ENCODE measurements around the gene MCF2L. TPM values are rescaled to one million over a fixed set of nuclear protein-coding genes. Genes with fewer than 3 reads are reported as not detected.

Gene MCF2L
- total RNA-seq, 2 donors from 2014 or later, result 48.0 to 49.9 TPM

GRCh38 chr13:112974671-112975070, 5.7 kb downstream of the MCF2L start:
- WGBS, 2 experiments (ENCODE audit: insufficient coverage in 1 of 2, insufficient read length in 1 of 2), result 95 to 97% methylated on average over 11 to 13 of the region's 13 CpGs
- H3K36me3 Mint-ChIP-seq (ENCODE audit: low read depth), result peaks cover 3% of the 10 kb centered on the region
- peaks cover 22% of the 10 kb centered on the region for H3K27me3 Mint-ChIP-seq (ENCODE audit: insufficient read depth)

GRCh38 chr13:112975401-112975939, 6.5 kb downstream of the MCF2L start:
- no peak for DNase-seq
- H3K27me3 ChIP-seq (ENCODE audit: control insufficient read depth, insufficient read depth, low read length, poor library complexity, severe bottlenecking), result no peaks in the 10 kb centered on the region
- peaks cover 5% of the 10 kb centered on the region for H3K9me3 ChIP-seq (ENCODE audit: control insufficient read depth, low read length)
- 94 to 99% methylated on average over 18 to 21 of the region's 21 CpGs for WGBS, 2 experiments (ENCODE audit: insufficient coverage in 1 of 2, insufficient read length in 1 of 2)
- Mint-ChIP-seq H3K9me3 (peaks cover 8% of the 10 kb centered on the region), H3K36me3 (ENCODE audit: low read depth) (peaks cover 3% of the 10 kb centered on the region), H3K27me3 (ENCODE audit: insufficient read depth) (peaks cover 14% of the 10 kb centered on the region), H3K4me1 (peaks cover 2% of the 10 kb centered on the region), H3K4me3 (no peak overlapping the region), H3K27ac (no peak overlapping the region)
- no peak overlapping the region for H3K9ac ChIP-seq (ENCODE audit: extremely low read depth, low read length, poor library complexity, severe bottlenecking)
- no peak overlapping the region for H3K4me3 ChIP-seq (ENCODE audit: low read length)
- no peaks in the 10 kb centered on the region for H3K4me1 ChIP-seq (ENCODE audit: control insufficient read depth, insufficient read depth, low read length)
- TF ChIP-seq CTCF (conservative IDR thresholded peaks at IDR 0.05), result no peak
- H3K27ac ChIP-seq (ENCODE audit: low read depth, low read length), result no peak overlapping the region
- H3K36me3 ChIP-seq (ENCODE audit: control insufficient read depth, insufficient read depth, low read length), result no peaks in the 10 kb centered on the region

More at GRCh38 chr13:112974671-112975070, 5.7 kb downstream of the MCF2L start:
- Histone ChIP-seq H3K9ac (ENCODE audit: extremely low read depth, low read length, poor library complexity, severe bottlenecking) (no peak overlapping the region), H3K4me3 (ENCODE audit: low read length) (no peak overlapping the region), H3K36me3 (ENCODE audit: control insufficient read depth, insufficient read depth, low read length) (no peaks in the 10 kb centered on the region), H3K4me1 (ENCODE audit: control insufficient read depth, insufficient read depth, low read length) (peaks cover 5% of the 10 kb centered on the region), H3K9me3 (ENCODE audit: control insufficient read depth, low read length) (peaks cover 5% of the 10 kb centered on the region), H3K27ac (ENCODE audit: low read depth, low read length) (no peak overlapping the region), H3K27me3 (ENCODE audit: control insufficient read depth, insufficient read depth, low read length, poor library complexity, severe bottlenecking) (no peaks in the 10 kb centered on the region)
- H3K4me3 Mint-ChIP-seq, result no peak overlapping the region
- no peak overlapping the region for H3K27ac Mint-ChIP-seq
- peaks cover 8% of the 10 kb centered on the region for H3K9me3 Mint-ChIP-seq
- no peak for DNase-seq
- no peak for TF ChIP-seq CTCF (conservative IDR thresholded peaks at IDR 0.05)
- peaks cover 7% of the 10 kb centered on the region for H3K4me1 Mint-ChIP-seq

GRCh38 chr13:112976526-112976925, 7.5 kb downstream of the MCF2L start:
- Histone ChIP-seq H3K4me1 (ENCODE audit: control insufficient read depth, insufficient read depth, low read length) (no peaks in the 10 kb centered on the region), H3K27ac (ENCODE audit: low read depth, low read length) (no peak overlapping the region), H3K9ac (ENCODE audit: extremely low read depth, low read length, poor library complexity, severe bottlenecking) (no peak overlapping the region), H3K9me3 (ENCODE audit: control insufficient read depth, low read length) (peaks cover under 1% of the 10 kb centered on the region), H3K4me3 (ENCODE audit: low read length) (no peak overlapping the region), H3K36me3 (ENCODE audit: control insufficient read depth, insufficient read depth, low read length) (no peaks in the 10 kb centered on the region), H3K27me3 (ENCODE audit: control insufficient read depth, insufficient read depth, low read length, poor library complexity, severe bottlenecking) (no peaks in the 10 kb centered on the region)
- no peak overlapping the region for H3K27ac Mint-ChIP-seq
- H3K9me3 Mint-ChIP-seq, result peaks cover 5% of the 10 kb centered on the region
- DNase-seq, result no peak
- no peak for TF ChIP-seq CTCF (conservative IDR thresholded peaks at IDR 0.05)
- peaks cover 2% of the 10 kb centered on the region for H3K4me1 Mint-ChIP-seq
- peaks cover 4% of the 10 kb centered on the region for H3K27me3 Mint-ChIP-seq (ENCODE audit: insufficient read depth)
- no peak overlapping the region for H3K4me3 Mint-ChIP-seq
- WGBS, 2 experiments (ENCODE audit: insufficient coverage in 1 of 2, insufficient read length in 1 of 2), result 94 to 96% methylated on average over 14 to 20 of the region's 20 CpGs
- peaks cover under 1% of the 10 kb centered on the region for H3K36me3 Mint-ChIP-seq (ENCODE audit: low read depth)
